ENCODE results near the gene B4GALNT3. TPM values are rescaled to one million over a fixed set of nuclear protein-coding genes. Genes with fewer than 3 reads are reported as not detected.

B4GALNT3 gene
- total and polyA plus RNA-seq, 10 of the 15 experiments (the other 5 are each of a cell fraction or from before 2014, with no cell fraction given): 0.05 to 4.2 (median 2.7) TPM; not detected in 1

DNA sequence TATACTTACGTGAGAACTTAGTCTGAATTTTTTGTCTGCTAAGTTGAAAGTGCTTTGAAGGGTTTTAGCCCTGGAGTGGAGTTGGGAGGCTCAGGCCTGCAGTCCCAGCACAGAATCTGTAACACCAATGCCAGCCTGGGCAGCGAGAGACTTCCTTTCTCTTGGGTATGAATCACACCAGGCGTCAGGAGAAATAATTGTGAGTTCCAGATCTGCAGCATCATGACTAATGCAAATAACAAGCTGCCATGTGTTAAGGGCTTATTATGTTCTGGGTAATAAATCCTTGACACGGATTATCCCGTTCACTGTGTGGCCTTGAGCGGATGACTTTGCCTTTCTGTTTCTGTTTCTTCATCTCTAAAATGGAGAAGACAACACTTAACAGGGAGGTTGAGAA, 70.6 kb downstream of the B4GALNT3 start (continued):
- TF ChIP-seq TCF3 (IDR thresholded peaks at IDR 0.05; ENCODE audit: borderline replicate concordance, insufficient read depth, low read depth, low read length) (no peak), POU2F2 (IDR thresholded peaks at IDR 0.05; ENCODE audit: borderline replicate concordance, low read depth, low read length) (no peak), CREB1 (IDR thresholded peaks at IDR 0.05; ENCODE audit: low read depth) (no peak), PAX5 (IDR thresholded peaks at IDR 0.05; ENCODE audit: borderline replicate concordance, low read depth, low read length) (no peak), TCF12 (IDR thresholded peaks at IDR 0.05; ENCODE audit: low read depth, low read length) (no peak), CREM (IDR thresholded peaks at IDR 0.05; ENCODE audit: low read depth) (no peak), TAF1 (IDR thresholded peaks at IDR 0.05; ENCODE audit: borderline replicate concordance, low read depth, low read length) (no peak), SUPT20H (IDR thresholded peaks at IDR 0.05; ENCODE audit: borderline replicate concordance, control insufficient read depth, low read depth, low read length) (no peak), DPF2 (IDR thresholded peaks at IDR 0.05) (no peak), NR2F1 (conservative IDR thresholded peaks at IDR 0.05) (no peak)
- TF ChIP-seq, protein P1, sequence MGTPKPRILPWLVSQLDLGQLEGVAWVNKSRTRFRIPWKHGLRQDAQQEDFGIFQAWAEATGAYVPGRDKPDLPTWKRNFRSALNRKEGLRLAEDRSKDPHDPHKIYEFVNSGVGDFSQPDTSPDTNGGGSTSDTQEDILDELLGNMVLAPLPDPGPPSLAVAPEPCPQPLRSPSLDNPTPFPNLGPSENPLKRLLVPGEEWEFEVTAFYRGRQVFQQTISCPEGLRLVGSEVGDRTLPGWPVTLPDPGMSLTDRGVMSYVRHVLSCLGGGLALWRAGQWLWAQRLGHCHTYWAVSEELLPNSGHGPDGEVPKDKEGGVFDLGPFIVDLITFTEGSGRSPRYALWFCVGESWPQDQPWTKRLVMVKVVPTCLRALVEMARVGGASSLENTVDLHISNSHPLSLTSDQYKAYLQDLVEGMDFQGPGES (IDR thresholded peaks at IDR 0.05): no peak
- TF ChIP-seq, protein P2, sequence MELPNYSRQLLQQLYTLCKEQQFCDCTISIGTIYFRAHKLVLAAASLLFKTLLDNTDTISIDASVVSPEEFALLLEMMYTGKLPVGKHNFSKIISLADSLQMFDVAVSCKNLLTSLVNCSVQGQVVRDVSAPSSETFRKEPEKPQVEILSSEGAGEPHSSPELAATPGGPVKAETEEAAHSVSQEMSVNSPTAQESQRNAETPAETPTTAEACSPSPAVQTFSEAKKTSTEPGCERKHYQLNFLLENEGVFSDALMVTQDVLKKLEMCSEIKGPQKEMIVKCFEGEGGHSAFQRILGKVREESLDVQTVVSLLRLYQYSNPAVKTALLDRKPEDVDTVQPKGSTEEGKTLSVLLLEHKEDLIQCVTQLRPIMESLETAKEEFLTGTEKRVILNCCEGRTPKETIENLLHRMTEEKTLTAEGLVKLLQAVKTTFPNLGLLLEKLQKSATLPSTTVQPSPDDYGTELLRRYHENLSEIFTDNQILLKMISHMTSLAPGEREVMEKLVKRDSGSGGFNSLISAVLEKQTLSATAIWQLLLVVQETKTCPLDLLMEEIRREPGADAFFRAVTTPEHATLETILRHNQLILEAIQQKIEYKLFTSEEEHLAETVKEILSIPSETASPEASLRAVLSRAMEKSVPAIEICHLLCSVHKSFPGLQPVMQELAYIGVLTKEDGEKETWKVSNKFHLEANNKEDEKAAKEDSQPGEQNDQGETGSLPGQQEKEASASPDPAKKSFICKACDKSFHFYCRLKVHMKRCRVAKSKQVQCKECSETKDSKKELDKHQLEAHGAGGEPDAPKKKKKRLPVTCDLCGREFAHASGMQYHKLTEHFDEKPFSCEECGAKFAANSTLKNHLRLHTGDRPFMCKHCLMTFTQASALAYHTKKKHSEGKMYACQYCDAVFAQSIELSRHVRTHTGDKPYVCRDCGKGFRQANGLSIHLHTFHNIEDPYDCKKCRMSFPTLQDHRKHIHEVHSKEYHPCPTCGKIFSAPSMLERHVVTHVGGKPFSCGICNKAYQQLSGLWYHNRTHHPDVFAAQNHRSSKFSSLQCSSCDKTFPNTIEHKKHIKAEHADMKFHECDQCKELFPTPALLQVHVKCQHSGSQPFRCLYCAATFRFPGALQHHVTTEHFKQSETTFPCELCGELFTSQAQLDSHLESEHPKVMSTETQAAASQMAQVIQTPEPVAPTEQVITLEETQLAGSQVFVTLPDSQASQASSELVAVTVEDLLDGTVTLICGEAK (IDR thresholded peaks at IDR 0.05; ENCODE audit: borderline replicate concordance): no peak
- TF ChIP-seq, protein P3, sequence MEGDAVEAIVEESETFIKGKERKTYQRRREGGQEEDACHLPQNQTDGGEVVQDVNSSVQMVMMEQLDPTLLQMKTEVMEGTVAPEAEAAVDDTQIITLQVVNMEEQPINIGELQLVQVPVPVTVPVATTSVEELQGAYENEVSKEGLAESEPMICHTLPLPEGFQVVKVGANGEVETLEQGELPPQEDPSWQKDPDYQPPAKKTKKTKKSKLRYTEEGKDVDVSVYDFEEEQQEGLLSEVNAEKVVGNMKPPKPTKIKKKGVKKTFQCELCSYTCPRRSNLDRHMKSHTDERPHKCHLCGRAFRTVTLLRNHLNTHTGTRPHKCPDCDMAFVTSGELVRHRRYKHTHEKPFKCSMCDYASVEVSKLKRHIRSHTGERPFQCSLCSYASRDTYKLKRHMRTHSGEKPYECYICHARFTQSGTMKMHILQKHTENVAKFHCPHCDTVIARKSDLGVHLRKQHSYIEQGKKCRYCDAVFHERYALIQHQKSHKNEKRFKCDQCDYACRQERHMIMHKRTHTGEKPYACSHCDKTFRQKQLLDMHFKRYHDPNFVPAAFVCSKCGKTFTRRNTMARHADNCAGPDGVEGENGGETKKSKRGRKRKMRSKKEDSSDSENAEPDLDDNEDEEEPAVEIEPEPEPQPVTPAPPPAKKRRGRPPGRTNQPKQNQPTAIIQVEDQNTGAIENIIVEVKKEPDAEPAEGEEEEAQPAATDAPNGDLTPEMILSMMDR (IDR thresholded peaks at IDR 0.05 in 2 of 3, conservative IDR thresholded peaks at IDR 0.05 in 1 of 3; ENCODE audit: control insufficient read depth in 2 of 3, extremely low read depth in 1 of 3, insufficient read depth in 1 of 3, low read depth in 3 of 3, low read length in 3 of 3): no peak

All from GM12878 (cell line).